CD4-positive, alpha-beta T cell treated with Interleukin-17A for 1 hour (primary cell): Measurements from ENCODE around the gene MARVELD2.
"Not testable (repeated sequence)": the region's sequence is repeated elsewhere in the genome, so short reads cannot be mapped to it uniquely, and the experiment has no call there.

Experiments used
- DNase-seq: peaks from one replicate; pipeline ENCODE4 v3.0.0-alpha.2; 2020

The MARVELD2 gene

DNA sequence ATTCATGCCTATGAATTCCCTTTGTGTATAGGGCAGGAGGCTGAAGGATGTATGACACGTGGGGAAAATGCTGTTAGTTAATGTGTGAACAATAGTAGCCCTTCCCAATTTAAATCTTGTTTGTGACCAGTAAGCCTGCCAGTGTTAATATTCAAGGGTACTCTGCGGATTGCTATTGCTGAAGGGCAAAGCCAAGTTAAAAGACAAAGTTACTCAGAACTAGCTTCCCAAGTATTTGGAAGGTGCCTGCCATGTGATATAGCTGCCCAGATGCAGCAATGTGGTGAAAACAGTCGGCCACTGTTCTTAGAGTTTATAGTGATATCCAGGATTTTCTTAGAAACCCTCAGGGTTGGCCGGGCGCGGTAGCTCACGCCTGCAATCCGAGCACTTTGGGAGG lies 34.6 kb downstream of the MARVELD2 start:
- DNase-seq: no peak

DNA sequence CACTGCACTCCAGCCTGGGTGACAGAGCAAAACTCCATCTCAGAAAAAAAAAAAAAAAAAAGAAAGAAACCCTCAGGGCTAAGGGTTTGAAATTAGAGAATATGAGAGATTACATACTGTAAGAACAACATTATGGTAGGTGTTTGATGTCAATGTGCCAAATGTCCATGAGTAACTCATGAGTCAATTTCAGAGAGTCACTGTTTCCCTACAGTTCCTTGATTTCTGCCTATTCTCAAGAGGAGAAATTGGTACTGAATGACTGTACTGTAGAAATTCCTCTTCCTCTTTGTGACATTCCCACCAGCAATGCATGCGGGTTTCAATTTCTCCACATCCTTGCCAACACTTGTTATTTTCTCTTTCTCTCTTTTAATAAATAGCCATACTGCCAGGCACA lies 35.2 kb downstream of the MARVELD2 start:
- DNase-seq: no peak

GRCh38 chr5:69450527-69450926 lies 35.6 kb downstream of the MARVELD2 start:
- not testable (repeated sequence) for DNase-seq

DNA sequence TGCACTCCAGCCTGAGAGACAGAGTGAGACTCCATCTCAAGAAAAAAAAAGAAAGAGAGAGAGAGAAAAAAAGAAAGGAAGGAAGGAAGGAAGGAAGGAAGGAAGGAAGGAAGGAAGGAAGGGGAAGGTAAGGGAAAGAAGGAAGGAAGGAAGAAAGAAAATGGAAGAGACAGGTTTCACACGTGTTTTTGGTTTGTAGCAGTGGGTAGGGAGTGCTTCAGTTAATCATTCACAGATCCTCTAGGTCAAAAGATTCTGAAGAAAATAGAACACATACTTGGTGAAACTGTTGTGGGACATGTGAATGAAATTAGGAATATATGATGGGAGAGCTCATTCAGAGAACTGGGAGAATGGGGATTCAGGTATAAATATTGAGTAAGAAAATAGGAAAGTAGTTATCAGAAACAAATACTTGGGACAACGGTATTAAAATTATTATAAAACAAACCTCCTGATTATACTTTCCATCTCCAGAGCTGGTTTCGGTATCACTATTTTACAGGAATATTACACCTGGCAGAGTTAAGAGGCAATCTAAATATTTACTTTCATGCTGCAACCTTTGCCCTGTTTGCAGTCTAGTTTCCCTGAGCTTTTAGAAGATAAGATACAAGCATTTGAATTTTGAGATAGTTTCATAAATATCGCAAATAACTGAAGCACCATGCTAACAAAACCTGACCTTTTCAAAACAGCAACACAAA lies 37.2 kb downstream of the MARVELD2 start:
- no peak for DNase-seq

- not testable (repeated sequence) for DNase-seq
These were observed 38.6 kb downstream of the MARVELD2 start for GRCh38 chr5:69453487-69453886.

DNA sequence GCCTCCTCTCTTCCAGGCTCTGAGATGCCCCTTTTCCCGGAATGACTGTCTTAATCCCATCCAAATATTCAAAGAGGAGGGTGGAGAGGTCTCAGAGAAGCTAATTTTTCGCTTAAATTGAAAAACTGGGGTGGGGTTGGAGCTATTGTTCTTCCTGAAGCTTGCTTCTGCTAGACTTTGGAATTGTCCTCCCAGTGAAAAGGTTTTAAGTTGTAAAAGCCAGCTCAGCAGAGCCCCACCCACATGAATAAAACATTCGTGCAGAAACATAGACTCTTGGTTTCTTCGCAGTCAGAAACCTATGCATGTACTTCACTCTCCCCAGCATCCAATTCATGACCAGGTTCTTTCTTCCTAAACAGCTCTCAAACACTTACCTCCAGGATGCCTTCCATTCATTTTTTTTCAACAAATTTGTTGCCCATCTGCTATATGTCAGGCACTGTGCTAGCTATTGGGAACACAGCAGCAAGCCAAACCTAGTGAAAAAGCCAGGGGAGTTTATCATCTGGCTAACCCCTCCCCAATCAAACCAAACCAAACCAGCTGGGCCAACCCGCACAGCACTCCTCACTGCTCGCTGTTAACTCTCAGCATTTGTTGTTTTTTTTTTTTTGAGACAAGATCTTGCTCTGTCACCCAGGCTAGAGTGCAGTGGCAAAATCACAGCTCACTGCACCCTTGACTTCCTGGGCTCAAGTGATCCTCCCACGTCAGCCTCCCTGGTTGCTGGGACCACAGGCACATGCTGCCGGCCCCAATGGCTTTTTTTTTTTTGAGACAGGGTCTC lies 39.7 kb downstream of the MARVELD2 start:
- no peak for DNase-seq

GRCh38 chr5:69455428-69455988 lies 40.6 kb downstream of the MARVELD2 start:
- not testable (repeated sequence) for DNase-seq

DNA sequence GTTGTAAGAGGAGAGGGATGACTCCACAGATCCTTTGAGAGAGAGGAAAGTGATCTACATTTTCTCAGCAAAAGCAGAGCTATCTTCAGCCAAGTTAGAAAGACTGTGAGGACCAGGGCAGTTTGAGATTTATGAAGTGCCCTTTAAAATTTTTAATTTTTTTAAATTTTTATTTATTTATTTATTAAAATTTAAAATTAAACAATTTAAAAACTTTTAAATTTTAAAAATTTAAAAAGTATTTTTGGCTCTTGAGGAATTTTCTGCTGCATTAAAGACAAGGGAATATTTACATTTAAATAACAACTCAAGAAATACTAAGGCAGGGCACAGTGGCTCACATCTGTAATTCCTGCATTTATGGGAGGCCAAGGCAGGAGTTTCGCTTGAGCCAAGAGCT lies 47.3 kb downstream of the MARVELD2 start:
- DNase-seq: no peak

- not testable (repeated sequence) for DNase-seq
These were observed 51.5 kb downstream of the MARVELD2 start for GRCh38 chr5:69466375-69466774.

DNA sequence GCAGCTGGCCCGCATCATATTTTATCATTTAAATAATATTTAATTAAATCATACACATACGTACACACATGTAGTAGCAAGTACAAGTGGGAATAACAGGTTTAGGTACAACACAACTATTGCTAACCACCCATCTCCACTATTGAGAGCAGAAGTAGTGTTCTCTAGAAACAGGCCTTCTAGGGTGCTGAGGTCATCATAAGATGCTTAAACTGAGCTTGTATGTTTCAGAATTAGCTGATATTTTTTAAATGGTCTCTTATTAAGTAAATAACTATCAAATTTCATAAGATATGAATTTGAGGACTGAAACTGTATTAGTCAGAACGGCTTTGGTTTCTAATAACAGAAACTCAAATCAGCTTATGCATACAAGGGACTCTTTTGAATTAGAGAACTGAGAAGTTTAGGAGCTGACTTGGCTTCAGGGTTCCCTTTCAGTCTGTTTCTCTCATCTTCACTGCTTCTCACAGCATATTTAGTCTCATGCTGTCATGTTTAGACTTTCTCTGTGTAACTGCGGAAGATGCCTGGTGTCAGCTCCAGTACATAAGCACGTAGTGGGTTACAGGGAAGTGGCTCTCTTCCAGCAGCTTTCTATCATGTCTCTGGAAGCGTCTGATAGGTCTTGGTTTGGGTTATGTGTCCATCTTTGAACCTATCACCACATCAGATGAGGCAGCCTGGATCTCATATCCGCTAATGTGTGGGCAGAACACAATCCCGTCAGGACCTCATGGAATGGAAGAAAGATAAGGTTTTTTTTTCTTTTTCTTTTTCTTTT lies 52.7 kb downstream of the MARVELD2 start:
- no peak for DNase-seq

- DNase-seq: no peak
These were observed 53.7 kb downstream of the MARVELD2 start for GRCh38 chr5:69468631-69469030.

DNA sequence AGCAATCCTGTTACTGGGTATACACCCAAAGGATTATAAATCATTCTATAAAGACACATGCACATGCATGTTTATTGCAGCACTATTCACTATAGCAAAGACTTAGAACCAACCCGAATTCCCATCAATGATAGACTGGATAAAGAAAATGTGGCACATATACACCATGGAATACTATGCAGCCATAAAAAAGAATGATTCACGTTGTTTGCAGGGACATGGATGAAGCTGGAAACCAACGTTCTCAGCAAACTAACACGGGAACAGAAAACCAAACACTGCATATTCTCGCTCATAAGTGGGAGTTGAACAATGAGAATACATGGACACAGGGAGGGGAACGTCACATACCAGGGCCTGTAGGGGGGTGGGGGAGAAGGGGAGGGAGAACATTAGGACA lies 56.6 kb downstream of the MARVELD2 start:
- not testable (repeated sequence) for DNase-seq

- not testable (repeated sequence) for DNase-seq
These were observed 57.7 kb downstream of the MARVELD2 start for GRCh38 chr5:69472535-69473143.

GRCh38 chr5:69477170-69477569 lies 62.3 kb downstream of the MARVELD2 start:
- DNase-seq: no peak

- DNase-seq: not testable (repeated sequence)
These were observed 63.4 kb downstream of the MARVELD2 start for GRCh38 chr5:69478296-69478695.

DNA sequence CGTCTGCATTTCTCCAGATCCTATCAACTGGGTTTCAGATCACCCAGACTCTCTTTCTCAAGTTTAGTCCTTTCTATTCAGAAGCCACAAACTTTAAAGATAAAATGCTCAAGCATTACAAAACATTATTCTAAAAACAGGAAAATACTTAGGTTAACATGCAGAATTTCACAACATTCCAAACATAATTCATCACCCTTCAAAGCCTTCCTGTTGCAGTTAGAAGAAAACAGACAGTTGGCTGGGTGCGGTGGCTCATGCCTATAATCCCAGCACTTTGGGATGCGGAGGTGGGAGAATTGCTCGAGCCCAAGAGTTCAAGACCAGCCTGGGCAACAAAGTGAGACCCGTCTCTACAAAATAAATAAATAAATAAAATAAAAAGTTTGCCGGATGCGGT lies 70.0 kb downstream of the MARVELD2 start:
- no peak for DNase-seq

- no peak for DNase-seq
These were observed 70.6 kb downstream of the MARVELD2 start for GRCh38 chr5:69485471-69485870.

DNA sequence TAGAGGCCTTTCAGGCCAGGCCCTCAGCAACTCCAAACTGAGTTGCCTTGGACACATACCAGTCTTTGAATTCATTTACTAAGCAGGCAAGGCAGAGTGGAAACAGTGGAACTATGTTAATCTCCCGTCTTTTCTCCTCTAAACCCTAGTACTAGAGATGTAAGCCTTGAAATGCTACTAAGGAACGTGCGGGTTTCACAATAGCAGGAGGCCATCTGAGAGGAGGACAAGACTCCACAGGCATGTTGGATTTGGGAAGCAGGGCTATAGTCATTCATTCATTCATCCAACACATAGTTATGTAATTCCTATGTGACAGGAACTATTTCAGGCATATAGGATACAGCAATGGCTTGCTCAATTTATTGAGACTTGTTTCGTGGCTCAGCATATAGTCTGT lies 74.3 kb downstream of the MARVELD2 start:
- DNase-seq: no peak

DNA sequence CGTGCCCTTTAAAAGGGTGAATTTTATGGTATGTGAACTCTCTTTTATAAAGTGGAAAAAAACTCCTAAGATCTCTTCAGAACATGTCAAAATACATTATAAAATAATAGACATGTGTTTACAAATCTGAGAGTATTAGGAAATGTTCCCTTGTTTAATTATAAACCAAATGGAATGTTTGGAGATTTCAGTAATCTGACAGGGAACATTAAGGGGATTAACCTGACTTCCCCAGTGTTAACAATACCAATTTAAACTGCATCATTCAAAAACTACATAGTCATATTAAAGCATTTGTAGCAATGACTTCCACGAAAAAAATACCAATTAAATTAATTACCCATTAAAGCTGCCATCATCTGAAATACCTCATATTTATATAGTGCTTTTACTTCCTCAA lies 76.1 kb downstream of the MARVELD2 start:
- DNase-seq: no peak

- DNase-seq: no peak
These were observed 77.0 kb downstream of the MARVELD2 start for GRCh38 chr5:69491838-69492390.

DNA sequence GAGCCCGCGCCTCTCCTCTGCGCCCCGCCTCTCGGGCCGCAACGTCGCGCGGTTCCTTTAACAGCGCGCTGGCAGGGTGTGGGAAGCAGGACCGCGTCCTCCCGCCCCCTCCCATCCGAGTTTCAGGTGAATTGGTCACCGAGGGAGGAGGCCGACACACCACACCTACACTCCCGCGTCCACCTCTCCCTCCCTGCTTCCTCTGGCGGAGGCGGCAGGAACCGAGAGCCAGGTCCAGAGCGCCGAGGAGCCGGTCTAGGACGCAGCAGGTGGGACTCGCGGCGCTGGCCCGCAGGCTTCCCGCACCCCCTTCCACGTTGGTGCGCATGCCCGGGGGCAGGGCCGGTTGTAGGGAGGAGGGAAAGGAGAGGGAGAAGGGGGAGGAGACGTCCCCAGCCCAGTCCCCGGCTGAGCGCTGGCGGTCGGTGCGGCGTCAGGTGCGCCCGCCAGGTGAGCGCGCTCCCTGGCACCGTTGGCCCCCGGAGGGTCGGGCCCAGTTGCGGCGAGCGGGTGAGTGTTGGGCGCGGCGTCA lies 77.5 kb downstream of the MARVELD2 start, which contains the start of gene OCLN:
TSS of gene OCLN (plus strand) at position 400 of the 532 bp plus-strand sequence. CDS start 11,455 bp downstream, outside the sequence.
- no peak for DNase-seq

GRCh38 chr5:69492923-69493395 lies 78.0 kb downstream of the MARVELD2 start:
- no peak for DNase-seq
